HG03039 (cell line): ENCODE data around the gene KRTAP5-2.
"Not testable (repeated sequence)": the region's sequence is repeated elsewhere in the genome, so short reads cannot be mapped to it uniquely, and the experiment has no call there.

Experiments used
- ATAC-seq: cut with Tn5 transposase; IDR thresholded peaks from one replicate; pipeline ENCODE4 v1.9.1; 2021; ENCODE audit warnings: mild to moderate bottlenecking, moderate library complexity; ENCODE audit not compliant: unreplicated experiment

Gene KRTAP5-2

DNA sequence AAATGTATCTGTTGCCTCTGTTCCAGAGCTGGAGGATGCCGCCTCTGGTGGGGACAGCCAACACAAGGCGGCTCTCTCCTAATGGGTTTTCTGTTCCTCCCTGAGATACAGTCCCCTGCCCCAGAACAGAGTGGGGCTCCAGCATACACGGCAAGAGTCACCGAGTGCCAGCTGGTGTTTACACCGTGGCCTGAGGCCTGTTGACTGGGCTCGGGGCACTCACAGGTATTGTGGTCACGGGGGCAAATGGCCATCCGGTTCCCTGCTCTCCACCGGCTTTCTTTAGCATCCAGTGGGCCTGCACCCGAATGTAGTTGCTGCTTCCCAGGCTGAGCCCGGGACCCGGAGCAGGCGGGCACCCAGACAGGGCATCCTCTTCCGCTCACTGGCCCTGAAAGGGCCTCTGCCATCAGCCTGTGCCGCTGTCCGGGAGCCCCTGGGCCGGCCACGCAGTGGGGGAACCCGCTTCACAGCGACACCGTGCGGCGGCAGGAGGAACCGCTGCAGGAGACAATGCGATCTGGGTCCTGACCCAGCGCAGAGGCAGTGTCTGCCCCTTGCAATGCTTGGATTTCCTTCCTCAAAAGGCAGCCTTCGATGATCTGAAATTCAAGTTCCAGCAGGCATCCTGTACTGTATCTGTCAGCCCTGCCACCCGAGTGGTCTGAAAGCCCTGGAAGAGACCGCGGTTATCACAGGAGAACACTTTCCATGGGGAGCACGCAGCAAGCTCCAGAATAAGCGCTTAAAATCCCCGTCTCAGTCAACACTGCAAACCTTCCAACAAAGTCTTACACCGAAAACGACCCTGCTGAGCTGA lies 30.6 kb upstream of the KRTAP5-2 start:
- ATAC-seq = no peak

DNA sequence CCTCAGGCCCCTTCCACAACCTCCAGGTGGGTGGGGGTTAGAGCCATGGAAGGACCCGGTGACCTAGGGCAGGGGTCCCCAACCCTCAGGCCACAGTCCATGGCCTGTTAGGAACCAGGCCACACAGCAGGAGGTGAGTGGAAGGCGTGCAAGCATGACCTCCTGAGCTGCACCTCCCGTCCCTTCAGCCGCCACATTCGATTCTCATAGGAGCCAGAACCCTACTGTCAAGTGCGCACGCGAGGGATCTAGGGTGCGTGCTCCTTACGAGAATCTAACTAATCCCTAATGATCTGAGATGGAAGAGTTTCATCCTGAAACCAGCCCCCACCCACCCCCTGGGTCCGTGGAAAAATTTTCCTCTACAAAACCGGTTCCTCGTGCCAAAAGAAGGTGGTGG lies 27.4 kb upstream of the KRTAP5-2 start:
- no peak for ATAC-seq

DNA sequence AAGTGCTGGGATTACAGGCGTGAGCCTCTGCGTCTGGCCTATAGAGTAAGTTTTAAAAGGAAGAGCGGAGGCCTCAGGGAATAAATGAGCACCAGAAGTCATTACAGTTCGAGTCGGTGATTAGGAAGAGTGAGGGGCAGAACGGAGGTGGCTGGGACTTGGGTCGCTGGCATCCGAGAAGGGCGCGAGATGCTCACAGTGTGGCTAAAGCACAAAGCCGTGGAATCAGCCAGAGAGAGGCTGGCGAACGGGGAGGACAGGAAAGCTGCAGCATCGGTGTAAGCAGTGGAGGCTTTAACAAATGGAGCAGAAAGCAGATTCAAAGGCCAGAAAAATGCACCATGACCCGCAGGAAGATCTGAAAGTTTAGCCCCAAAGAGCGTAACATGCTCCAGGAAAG lies 26.5 kb upstream of the KRTAP5-2 start:
- ATAC-seq = no peak

- ATAC-seq = no peak
Measured at GRCh38 chr11:1623716-1624115, 25.6 kb upstream of the KRTAP5-2 start.

GRCh38 chr11:1622086-1622485 lies 24.0 kb upstream of the KRTAP5-2 start, which contains the start of gene KRTAP5-4:
TSS of gene KRTAP5-4 (minus strand) at chr11:1622138. CDS start at chr11:1622093, 45 bp downstream.
- no peak for ATAC-seq

DNA sequence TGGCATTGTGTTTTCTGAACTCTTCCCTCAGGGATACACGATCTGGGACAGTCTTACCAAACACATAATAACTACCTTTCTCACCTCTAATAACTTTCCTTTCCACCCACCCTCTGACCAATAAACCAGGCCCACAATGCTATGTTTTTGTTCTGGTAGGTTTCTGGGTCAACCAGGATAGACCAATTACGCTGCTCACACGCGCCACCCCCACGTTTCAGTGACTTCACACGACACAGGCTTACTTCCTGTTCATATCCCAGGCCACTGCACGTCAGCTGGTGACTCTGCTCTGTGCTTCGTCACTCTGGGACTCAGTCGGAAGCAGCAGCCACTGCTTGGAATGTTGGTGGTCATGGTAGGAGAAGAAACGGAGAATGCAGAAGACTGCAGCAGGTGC lies 21.4 kb upstream of the KRTAP5-2 start:
- ATAC-seq = no peak

DNA sequence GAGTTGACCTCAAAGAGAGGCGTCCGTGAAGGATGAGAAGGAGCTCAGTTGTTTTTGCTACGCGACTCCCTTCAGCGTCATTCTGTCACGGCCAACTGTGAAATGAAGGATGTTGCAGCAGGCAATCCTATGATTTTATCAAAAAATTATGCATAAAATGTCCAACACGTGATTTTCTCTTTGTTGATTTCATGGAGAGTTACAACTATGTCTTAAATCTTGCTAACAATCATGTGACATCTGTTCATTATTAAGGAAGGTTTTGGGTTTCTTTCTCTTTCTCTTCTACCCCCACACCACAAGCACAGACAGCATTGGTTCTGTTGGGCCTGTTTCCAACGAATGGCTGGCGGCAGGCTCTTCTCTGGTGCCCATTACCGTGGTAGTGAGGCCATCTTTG lies 20.1 kb upstream of the KRTAP5-2 start:
- ATAC-seq = no peak

DNA sequence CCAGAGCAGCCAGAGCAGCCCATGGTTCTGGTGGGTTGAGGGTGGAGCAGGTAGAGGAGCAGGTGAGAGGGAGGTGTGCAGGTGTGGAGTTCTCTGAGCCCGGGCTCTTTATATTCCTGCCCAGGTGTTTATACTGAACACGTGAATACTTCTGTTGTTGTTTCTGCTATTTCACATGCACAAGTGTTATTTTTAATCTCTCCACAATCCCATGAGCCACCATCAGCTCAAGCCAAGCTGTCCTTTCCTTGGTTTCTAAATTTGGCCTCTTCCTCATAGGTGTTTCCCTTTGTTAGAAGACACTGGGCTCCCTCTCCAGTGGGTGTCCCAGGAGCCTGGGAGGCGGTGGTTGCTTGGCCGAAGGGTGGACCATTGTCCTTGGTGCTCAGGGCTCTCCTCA lies 10.3 kb upstream of the KRTAP5-2 start, which contains the start of gene KRTAP5-3:
KRTAP5-3 (minus strand) TSS at position 101 of the 400 bp plus-strand sequence; CDS start at position 23, 78 bp downstream.
- ATAC-seq = no peak

DNA sequence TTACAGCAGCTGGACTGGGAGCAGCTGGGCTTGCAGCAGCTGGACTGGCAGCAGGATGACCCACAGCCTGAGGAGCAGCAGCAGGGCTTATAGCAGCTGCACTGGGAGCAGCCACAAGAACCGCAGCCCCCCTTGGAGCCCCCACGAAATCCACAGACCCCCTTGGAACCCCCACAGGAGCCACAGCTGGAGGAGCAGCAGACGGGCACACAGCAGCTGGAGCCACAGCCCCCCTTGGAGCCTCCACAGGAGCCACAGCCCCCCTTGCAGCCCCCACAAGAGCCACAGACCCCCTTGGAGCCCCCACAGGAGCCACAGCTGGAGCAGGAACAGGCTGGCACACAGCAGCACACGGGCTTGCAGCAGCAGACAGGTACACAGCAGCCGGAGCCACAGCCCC lies 9.8 kb upstream of the KRTAP5-2 start:
- not testable (repeated sequence) for ATAC-seq

- ATAC-seq = not testable (repeated sequence)
Measured at GRCh38 chr11:1607156-1607845, 9.2 kb upstream of the KRTAP5-2 start.

- ATAC-seq = not testable (repeated sequence)
Measured at GRCh38 chr11:1605923-1606322, 7.8 kb upstream of the KRTAP5-2 start.

- no peak for ATAC-seq
Measured at GRCh38 chr11:1604711-1605110, 6.6 kb upstream of the KRTAP5-2 start.

- ATAC-seq = no peak
Measured at GRCh38 chr11:1604181-1604580, 6.1 kb upstream of the KRTAP5-2 start.

GRCh38 chr11:1603629-1604028 lies 5.5 kb upstream of the KRTAP5-2 start:
- no peak for ATAC-seq

- not testable (repeated sequence) for ATAC-seq
Measured at GRCh38 chr11:1601663-1602062, 3.6 kb upstream of the KRTAP5-2 start.

- ATAC-seq = no peak
Measured at GRCh38 chr11:1600626-1601025, 2.5 kb upstream of the KRTAP5-2 start.

- no peak for ATAC-seq
Measured at GRCh38 chr11:1598816-1599215, 722 bp upstream of the KRTAP5-2 start.

- ATAC-seq = not testable (repeated sequence)
Measured at GRCh38 chr11:1598406-1598805, 312 bp upstream of the KRTAP5-2 start.

DNA sequence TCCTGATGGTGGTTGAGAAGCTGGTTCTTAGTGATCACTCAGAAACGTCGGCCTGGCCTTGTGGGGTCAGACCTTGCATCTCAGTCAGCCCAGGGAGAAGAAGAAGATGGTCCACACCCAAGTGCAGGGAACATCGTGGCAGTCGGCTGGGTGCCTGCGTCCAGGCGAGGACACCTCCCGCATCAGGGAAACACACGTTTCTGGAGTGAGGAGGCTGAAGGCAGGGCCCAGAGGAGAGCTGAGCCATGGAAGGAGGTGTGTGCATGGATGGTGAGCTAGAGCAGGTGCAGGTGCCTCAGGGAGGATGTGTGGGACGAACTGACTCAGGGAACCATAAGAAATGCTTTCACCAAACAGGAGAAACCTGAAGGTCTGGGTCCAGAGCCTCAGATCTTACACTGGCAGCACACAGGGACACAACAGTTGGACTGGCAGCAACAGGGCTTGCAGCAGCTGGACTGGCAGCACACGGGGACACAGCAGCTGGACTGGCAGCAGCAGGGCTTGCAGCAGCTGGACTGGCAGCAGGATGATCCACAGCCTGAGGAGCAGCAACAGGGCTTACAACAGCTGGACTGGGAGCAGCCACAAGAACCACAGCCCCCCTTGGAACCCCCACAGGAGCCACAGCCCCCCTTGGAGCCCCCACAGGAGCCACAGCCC lies 632 bp downstream of the KRTAP5-2 start:
- ATAC-seq = no peak

DNA sequence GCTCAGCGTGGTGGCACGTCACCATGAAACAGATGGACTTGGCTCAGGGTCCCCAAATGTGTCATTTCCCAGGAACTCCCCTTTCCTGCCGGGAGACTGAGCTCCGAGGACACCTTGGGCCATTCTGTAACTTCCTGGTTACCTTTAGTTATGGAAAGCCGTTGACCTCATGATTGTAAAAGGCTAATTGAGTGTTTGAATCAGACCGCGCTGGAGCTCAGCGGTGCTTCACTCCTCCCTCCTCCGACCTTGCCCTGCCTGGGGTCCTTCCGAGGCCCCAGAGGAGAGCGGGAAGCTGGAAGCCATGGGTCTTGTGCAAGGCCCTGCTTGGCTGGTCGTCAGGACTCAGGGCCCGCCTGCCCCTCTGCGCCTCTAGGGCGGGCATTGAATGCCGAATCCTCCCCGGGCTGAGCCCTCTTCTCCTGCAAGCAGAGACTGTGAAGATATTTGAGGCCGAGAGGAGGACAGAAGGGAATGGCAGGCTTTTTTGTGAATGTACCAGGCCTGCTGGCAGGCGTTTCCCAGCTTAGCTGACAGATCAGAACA lies 1.4 kb downstream of the KRTAP5-2 start:
- not testable (repeated sequence) for ATAC-seq

DNA sequence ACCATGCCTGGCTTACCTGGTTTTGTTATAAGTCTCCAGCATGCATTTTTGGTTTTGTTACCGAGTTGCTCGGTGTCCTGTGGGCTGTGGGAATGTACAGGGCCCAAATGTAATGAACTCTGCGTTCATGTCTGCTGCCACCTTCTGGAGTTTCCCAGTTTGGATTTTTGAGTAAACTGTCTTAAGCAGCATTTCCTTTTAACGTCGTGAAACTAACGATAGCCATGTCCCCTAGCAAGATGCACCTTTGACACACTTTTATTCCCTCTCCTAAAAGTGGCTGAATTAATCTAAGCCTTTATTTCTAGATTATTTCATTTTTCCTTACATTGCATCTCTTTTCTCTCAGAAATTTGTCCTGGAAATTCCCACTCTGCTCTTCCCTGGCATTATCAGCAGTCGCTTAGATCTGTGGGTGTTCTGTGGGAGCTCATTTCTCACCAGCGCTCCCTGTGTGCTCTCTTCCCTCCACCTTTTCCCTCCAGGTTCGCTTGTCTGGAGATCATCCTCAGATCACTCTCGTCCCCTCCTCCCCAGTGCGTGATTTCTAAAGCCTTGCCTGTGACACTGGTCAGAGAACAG lies 2.0 kb downstream of the KRTAP5-2 start:
- ATAC-seq = not testable (repeated sequence)
